HG03280 (cell line): Measurements from ENCODE around the gene SHC1.

Source experiments
- ATAC-seq: cut with Tn5 transposase; IDR thresholded peaks from one replicate; pipeline ENCODE4 v1.9.1; 2021; ENCODE audit warnings: mild to moderate bottlenecking, moderate library complexity; ENCODE audit not compliant: unreplicated experiment

Gene SHC1

GRCh38 chr1:155008015-155008941 lies 37.7 kb upstream of the SHC1 start:
- ATAC-seq, result no peak

- ATAC-seq, result no peak
Observed at GRCh38 chr1:155007251-155007828, 36.8 kb upstream of the SHC1 start.

GRCh38 chr1:155006601-155007101 lies 36.1 kb upstream of the SHC1 start:
- no peak for ATAC-seq

GRCh38 chr1:155005076-155006011 lies 34.8 kb upstream of the SHC1 start:
- ATAC-seq, result no peak

GRCh38 chr1:155004352-155005075 lies 34.0 kb upstream of the SHC1 start:
- ATAC-seq, result no peak

- no peak for ATAC-seq
Observed at GRCh38 chr1:155003766-155004351, 33.3 kb upstream of the SHC1 start.

- ATAC-seq, result no peak
Observed at GRCh38 chr1:155003227-155003765, 32.7 kb upstream of the SHC1 start.

- no peak for ATAC-seq
Observed at GRCh38 chr1:155002464-155003226, 32.1 kb upstream of the SHC1 start, which contains the start of gene ZBTB7B. Gene ZBTB7B, plus strand, starts transcription at chr1:155002802. Its CDS starts 11,859 bp downstream, at chr1:155014661.

GRCh38 chr1:155001675-155002463 lies 31.3 kb upstream of the SHC1 start:
- ATAC-seq, result peak; percentile 59

GRCh38 chr1:155001425-155001674 lies 30.8 kb upstream of the SHC1 start:
- ATAC-seq, result no peak

GRCh38 chr1:155000726-155001424 lies 30.3 kb upstream of the SHC1 start:
- ATAC-seq, result peak; percentile 36

GRCh38 chr1:155000411-155000725 lies 29.8 kb upstream of the SHC1 start:
- no peak for ATAC-seq

GRCh38 chr1:154999571-155000410 lies 29.2 kb upstream of the SHC1 start:
- no peak for ATAC-seq

GRCh38 chr1:154998818-154999570 lies 28.4 kb upstream of the SHC1 start:
- ATAC-seq, result no peak

- ATAC-seq, result no peak
Observed at GRCh38 chr1:154998201-154998780, 27.7 kb upstream of the SHC1 start.
